Measurements from ENCODE around the gene SPACA9.

The SPACA9 gene

DNA sequence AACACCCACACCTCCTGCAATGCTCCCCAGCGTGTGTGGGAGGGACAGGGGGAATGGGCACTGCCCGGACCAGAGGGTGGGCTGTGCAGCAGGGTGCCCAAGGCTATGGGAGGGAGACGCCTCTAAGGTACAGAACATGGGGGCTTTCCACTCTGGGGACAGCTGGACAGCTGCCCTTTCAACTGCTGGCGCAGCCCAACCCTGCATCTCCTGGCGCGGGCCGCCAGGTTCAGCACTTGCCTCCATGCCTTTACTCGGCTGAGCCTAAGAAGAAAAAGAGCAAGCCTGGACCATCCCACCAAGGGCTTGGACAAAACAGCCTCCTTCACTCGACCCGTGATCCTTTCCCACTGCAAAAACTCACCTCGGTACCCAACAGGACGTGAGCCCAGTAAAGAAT is 15.6 kb upstream of the SPACA9 start:
- no peak for DNase-seq (ENCODE audit: low read depth)
- TF ChIP-seq, protein P1, sequence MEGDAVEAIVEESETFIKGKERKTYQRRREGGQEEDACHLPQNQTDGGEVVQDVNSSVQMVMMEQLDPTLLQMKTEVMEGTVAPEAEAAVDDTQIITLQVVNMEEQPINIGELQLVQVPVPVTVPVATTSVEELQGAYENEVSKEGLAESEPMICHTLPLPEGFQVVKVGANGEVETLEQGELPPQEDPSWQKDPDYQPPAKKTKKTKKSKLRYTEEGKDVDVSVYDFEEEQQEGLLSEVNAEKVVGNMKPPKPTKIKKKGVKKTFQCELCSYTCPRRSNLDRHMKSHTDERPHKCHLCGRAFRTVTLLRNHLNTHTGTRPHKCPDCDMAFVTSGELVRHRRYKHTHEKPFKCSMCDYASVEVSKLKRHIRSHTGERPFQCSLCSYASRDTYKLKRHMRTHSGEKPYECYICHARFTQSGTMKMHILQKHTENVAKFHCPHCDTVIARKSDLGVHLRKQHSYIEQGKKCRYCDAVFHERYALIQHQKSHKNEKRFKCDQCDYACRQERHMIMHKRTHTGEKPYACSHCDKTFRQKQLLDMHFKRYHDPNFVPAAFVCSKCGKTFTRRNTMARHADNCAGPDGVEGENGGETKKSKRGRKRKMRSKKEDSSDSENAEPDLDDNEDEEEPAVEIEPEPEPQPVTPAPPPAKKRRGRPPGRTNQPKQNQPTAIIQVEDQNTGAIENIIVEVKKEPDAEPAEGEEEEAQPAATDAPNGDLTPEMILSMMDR (IDR thresholded peaks at IDR 0.05; ENCODE audit: insufficient read depth, low read depth, low read length, missing control alignments) = no peak
- H3K4me3 ChIP-seq (ENCODE audit: low read depth, low read length) = no peak overlapping the region

DNA sequence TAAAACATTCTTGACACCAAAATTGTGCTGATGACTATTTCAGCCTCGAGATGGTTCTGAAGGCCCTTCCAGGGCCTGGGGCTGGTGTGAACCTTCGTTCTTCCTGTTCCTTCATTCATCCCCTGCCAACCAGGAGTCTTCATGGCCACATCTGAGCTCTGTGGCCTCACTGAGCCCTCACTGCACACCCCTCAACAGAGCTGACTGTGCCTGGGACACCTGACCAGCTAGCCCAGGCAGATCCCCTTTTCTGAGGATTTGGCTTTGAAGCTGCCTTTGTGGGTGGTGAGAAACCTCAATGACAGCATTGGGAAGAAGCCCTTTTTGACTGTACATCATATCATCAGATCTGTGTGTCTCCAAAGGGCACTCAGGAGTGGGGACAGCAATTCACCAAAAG is 14.4 kb upstream of the SPACA9 start:
- TF ChIP-seq, protein P1 (IDR thresholded peaks at IDR 0.05; ENCODE audit: insufficient read depth, low read depth, low read length, missing control alignments) = no peak
- H3K4me3 ChIP-seq (ENCODE audit: low read depth, low read length) = no peak overlapping the region
- no peak for DNase-seq (ENCODE audit: low read depth)

GRCh38 chr9:132864691-132865090 is 14.0 kb upstream of the SPACA9 start:
- no peak for DNase-seq (ENCODE audit: low read depth)
- H3K4me3 ChIP-seq (ENCODE audit: low read depth, low read length) = no peak overlapping the region
- TF ChIP-seq, protein P1 (IDR thresholded peaks at IDR 0.05; ENCODE audit: insufficient read depth, low read depth, low read length, missing control alignments) = no peak

DNA sequence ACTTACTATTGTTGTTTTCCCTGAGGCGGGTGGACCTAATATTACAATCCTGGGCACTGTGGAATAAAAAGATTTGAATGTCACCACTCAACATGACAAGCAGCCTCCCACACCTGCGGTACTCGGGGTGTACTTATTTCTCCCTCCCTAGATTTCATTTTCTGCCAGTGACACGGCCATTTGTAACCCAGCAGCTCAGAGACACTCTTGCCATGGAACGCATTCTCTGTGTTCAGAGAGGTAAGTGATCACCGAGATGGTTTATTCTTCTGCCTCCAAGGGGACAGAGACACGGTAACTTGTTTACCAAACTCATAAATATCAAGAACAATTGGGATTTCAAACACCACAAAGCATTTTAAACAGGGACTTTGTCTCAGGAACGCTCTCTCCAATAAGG is 11.8 kb upstream of the SPACA9 start:
- H3K4me3 ChIP-seq (ENCODE audit: low read depth, low read length) = no peak overlapping the region
- no peak for DNase-seq (ENCODE audit: low read depth)
- TF ChIP-seq, protein P1 (IDR thresholded peaks at IDR 0.05; ENCODE audit: insufficient read depth, low read depth, low read length, missing control alignments) = no peak

GRCh38 chr9:132869266-132869665 is 9.4 kb upstream of the SPACA9 start:
- no peak overlapping the region for H3K4me3 ChIP-seq (ENCODE audit: low read depth, low read length)
- TF ChIP-seq, protein P1 (IDR thresholded peaks at IDR 0.05; ENCODE audit: insufficient read depth, low read depth, low read length, missing control alignments) = no peak
- DNase-seq (ENCODE audit: low read depth) = no peak

GRCh38 chr9:132873403-132873802 is 5.3 kb upstream of the SPACA9 start:
- peak overlapping the region; percentile 13 for H3K4me3 ChIP-seq (ENCODE audit: low read depth, low read length)
- TF ChIP-seq, protein P1 (IDR thresholded peaks at IDR 0.05; ENCODE audit: insufficient read depth, low read depth, low read length, missing control alignments) = no peak
- peak; percentile 21 for DNase-seq (ENCODE audit: low read depth)

DNA sequence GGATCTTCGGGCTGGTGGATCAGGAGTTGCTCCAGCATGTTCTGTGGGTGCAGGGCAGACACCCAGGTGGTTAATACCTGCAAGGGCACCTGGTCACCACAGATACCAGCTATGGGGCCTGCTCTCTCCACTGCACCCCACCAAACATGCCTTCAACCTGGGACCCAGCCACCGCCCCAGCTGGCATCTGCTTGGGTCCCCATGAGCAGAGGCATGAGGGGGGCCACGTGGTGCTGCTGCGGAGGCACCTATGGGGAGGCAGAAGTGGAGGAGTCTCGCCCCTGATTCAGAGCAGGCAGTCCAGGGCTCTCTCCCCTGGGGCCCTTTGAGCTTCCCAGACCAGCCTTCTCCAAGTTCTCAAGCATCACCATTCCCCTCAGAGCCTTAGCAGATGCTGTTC is 3.5 kb upstream of the SPACA9 start:
- DNase-seq (ENCODE audit: low read depth) = no peak
- TF ChIP-seq, protein P1 (IDR thresholded peaks at IDR 0.05; ENCODE audit: insufficient read depth, low read depth, low read length, missing control alignments) = no peak
- H3K4me3 ChIP-seq (ENCODE audit: low read depth, low read length) = no peak overlapping the region
